B cell (primary cell): ENCODE data around the gene HCN1.

Experiments used
- EZH2 ChIP-seq: IDR thresholded peaks from 2 replicates; pipeline ENCODE4 v1.6.1; 2012; ENCODE audit warnings: borderline replicate concordance, low read depth, mild to moderate bottlenecking, moderate library complexity, low read length; ENCODE audit not compliant: insufficient read depth, poor library complexity, severe bottlenecking
- TF ChIP-seq, protein P1 (sequence below): fragments of 200-600 bp; IDR thresholded peaks from one replicate; pipeline ENCODE4 v1.8.0; 2022; ENCODE audit warnings: antibody characterized with exemption, mild to moderate bottlenecking

DNA sequence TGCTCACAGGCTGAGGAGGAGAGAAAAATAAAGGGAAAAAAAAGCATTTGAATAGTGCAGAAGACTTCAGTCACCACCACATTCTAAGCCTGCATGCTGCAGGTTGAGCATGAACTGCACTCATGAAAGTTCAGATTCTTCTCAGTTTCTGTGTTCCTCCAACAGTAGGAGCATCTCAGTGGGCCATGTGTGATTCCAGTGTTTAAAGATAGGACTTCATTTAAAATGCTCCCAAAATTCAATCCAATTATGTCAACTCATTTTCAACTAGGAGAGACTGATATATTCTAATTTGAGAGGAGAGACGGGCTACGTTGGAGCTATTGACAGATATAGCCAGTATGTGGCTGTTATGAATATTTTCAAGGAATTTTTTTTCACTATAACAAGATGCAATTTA is 186.8 kb downstream of the HCN1 start:
- TF ChIP-seq, protein P1, sequence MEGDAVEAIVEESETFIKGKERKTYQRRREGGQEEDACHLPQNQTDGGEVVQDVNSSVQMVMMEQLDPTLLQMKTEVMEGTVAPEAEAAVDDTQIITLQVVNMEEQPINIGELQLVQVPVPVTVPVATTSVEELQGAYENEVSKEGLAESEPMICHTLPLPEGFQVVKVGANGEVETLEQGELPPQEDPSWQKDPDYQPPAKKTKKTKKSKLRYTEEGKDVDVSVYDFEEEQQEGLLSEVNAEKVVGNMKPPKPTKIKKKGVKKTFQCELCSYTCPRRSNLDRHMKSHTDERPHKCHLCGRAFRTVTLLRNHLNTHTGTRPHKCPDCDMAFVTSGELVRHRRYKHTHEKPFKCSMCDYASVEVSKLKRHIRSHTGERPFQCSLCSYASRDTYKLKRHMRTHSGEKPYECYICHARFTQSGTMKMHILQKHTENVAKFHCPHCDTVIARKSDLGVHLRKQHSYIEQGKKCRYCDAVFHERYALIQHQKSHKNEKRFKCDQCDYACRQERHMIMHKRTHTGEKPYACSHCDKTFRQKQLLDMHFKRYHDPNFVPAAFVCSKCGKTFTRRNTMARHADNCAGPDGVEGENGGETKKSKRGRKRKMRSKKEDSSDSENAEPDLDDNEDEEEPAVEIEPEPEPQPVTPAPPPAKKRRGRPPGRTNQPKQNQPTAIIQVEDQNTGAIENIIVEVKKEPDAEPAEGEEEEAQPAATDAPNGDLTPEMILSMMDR, result no peak
- TF ChIP-seq EZH2, result no peak
